Endodermal cell (in vitro differentiated cells): Measurements from ENCODE around the gene XYLT1. TPM values are rescaled to one million over a fixed set of nuclear protein-coding genes. Genes with fewer than 3 reads are reported as not detected.

Source experiments
- DNase-seq: peaks from one replicate; pipeline ENCODE4 v3.0.0-alpha.2; 2017
- H3K27ac ChIP-seq: 2 replicates; pipeline ENCODE4 v1.5.1; 2013; ENCODE audit warnings: mild to moderate bottlenecking, low read depth, low read length, moderate library complexity
- H3K27me3 ChIP-seq: 2 replicates; pipeline ENCODE4 v1.6.1; 2013; ENCODE audit warnings: mild to moderate bottlenecking, low read length, moderate library complexity; ENCODE audit not compliant: insufficient read depth, control insufficient read depth, poor library complexity, severe bottlenecking
- H3K36me3 ChIP-seq: 2 replicates; pipeline ENCODE4 v1.7.0; 2013; ENCODE audit warnings: mild to moderate bottlenecking, low read length, moderate library complexity; ENCODE audit not compliant: control insufficient read depth, insufficient read depth
- H3K4me1 ChIP-seq: one replicate; pipeline ENCODE4 v1.7.0; 2013; ENCODE audit warnings: low read length; ENCODE audit not compliant: control insufficient read depth, insufficient read depth
- H3K4me3 ChIP-seq: 2 replicates; pipeline ENCODE4 v1.5.1; 2013; ENCODE audit warnings: mild to moderate bottlenecking, low read length, moderate library complexity
- H3K9ac ChIP-seq: 2 replicates; pipeline ENCODE4 v1.6.1; 2013; ENCODE audit warnings: mild to moderate bottlenecking, low read length, moderate library complexity; ENCODE audit not compliant: poor library complexity, severe bottlenecking; ENCODE audit errors: extremely low read depth
- H3K9me3 ChIP-seq: 2 replicates; pipeline ENCODE4 v1.6.1; 2013; ENCODE audit warnings: mild to moderate bottlenecking, low read length, moderate library complexity; ENCODE audit not compliant: control insufficient read depth
- H3K27ac Mint-ChIP-seq: 2 replicates; pipeline ENCODE4 v1.8.0; 2020; ENCODE audit warnings: mixed read lengths
- H3K27me3 Mint-ChIP-seq: 2 replicates; pipeline ENCODE4 v1.8.0; 2021; ENCODE audit warnings: mild to moderate bottlenecking, mixed read lengths; ENCODE audit not compliant: insufficient read depth
- H3K36me3 Mint-ChIP-seq: 2 replicates; pipeline ENCODE4 v1.8.0; 2020; ENCODE audit warnings: low read depth, mixed read lengths
- H3K4me1 Mint-ChIP-seq: 2 replicates; pipeline ENCODE4 v1.8.0; 2020; ENCODE audit warnings: mixed read lengths
- H3K4me3 Mint-ChIP-seq: 2 replicates; pipeline ENCODE4 v1.8.0; 2020; ENCODE audit warnings: mild to moderate bottlenecking, moderate library complexity, mixed read lengths
- H3K9me3 Mint-ChIP-seq: 2 replicates; pipeline ENCODE4 v1.8.0; 2020; ENCODE audit warnings: mild to moderate bottlenecking, mixed read lengths
- WGBS, 2 experiments: methylation state at CpG; one replicate each; pipeline versions ENCODE4 v1.1.5 to v1.1.7; 2013; ENCODE audit warnings: missing lambda C conversion rate in 2 of 2, mixed read lengths in 1 of 2; ENCODE audit not compliant: insufficient coverage in 1 of 2, insufficient read length in 1 of 2; 5-methylcytosine and 5-hydroxymethylcytosine counted together
- total RNA-seq, 2 donors: library from RNA; stranded (reverse); fragmentation: NEBNext Ultra II Directional in 1 of 2; extraction: Animal tissue kit (Norgen Biotek cat#: 25700) in 1 of 2; gene quantifications; 2 replicates in 1 of 2; 3 replicates in 1 of 2; pipeline ENCODE4 v1.2.1, GENCODE V29; 2021
- TF ChIP-seq, protein P1 (sequence below): fragments of 200-600 bp; sonication (generic); conservative IDR thresholded peaks from 2 replicates; pipeline ENCODE4 v1.5.0; 2021; ENCODE audit warnings: antibody characterized with exemption, mild to moderate bottlenecking

The XYLT1 gene
- total RNA-seq, 2 donors from 2014 or later: 26.8 to 28.5 TPM

DNA sequence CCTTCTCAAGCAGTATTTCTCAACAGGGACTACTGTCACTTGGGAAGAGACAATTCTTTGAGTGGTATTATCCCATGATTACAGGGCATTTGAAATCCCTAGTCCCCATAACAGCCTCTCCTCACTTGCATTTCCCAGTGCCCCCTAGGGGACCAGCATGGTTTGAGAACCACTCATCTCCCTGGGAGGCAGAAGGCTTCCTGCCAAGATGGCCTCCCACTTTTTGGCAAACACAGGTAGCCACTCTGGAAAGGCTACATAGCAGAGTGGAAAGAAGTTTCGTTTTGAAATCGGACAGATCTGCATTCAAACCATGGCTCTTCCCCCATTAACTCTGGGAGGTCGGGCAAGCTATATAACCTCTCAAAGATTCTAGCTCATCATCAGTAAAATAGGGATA, 256.8 kb downstream of the XYLT1 start:
- Mint-ChIP-seq H3K27me3 (no peaks in the 10 kb centered on the region), H3K9me3 (peaks cover 2% of the 10 kb centered on the region), H3K4me1 (no peaks in the 10 kb centered on the region), H3K36me3 (peaks cover 10% of the 10 kb centered on the region), H3K4me3 (no peak overlapping the region), H3K27ac (no peak overlapping the region)
- Histone ChIP-seq H3K27me3 (no peaks in the 10 kb centered on the region), H3K4me1 (no peaks in the 10 kb centered on the region), H3K4me3 (no peak overlapping the region), H3K27ac (no peak overlapping the region), H3K9ac (no peak overlapping the region), H3K9me3 (peaks cover 9% of the 10 kb centered on the region), H3K36me3 (no peaks in the 10 kb centered on the region)
- no peak for DNase-seq
- 93% methylated on average over 3 of the region's 3 CpGs; no CpG with 5 or more reads in 1 of the 2 experiments for WGBS, 2 experiments
- TF ChIP-seq, protein P1, sequence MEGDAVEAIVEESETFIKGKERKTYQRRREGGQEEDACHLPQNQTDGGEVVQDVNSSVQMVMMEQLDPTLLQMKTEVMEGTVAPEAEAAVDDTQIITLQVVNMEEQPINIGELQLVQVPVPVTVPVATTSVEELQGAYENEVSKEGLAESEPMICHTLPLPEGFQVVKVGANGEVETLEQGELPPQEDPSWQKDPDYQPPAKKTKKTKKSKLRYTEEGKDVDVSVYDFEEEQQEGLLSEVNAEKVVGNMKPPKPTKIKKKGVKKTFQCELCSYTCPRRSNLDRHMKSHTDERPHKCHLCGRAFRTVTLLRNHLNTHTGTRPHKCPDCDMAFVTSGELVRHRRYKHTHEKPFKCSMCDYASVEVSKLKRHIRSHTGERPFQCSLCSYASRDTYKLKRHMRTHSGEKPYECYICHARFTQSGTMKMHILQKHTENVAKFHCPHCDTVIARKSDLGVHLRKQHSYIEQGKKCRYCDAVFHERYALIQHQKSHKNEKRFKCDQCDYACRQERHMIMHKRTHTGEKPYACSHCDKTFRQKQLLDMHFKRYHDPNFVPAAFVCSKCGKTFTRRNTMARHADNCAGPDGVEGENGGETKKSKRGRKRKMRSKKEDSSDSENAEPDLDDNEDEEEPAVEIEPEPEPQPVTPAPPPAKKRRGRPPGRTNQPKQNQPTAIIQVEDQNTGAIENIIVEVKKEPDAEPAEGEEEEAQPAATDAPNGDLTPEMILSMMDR: no peak

DNA sequence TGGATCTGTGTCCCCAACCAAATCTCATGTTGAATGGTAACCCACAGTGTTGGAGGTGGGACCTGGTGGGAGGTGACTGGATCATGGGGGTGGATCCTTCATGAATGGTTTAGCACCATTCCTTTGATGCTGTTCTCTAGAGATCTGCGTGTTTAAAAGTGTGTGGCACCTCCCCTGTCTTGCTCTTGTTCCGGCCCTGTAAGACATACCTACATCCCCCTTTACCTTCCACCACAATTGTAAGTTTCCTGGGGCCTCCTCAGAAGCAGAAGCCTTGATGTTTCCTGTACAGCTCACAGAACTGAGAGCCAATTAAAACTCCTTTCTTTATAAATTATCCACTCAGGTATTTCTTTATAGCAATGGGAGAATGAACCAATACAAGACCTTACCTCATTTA, 257.7 kb downstream of the XYLT1 start:
- H3K4me3 ChIP-seq: no peak overlapping the region
- H3K9me3 ChIP-seq: peaks cover 9% of the 10 kb centered on the region
- DNase-seq: no peak
- H3K4me1 Mint-ChIP-seq: no peaks in the 10 kb centered on the region
- TF ChIP-seq, protein P1: no peak
- no peak overlapping the region for H3K4me3 Mint-ChIP-seq
- no peaks in the 10 kb centered on the region for H3K36me3 ChIP-seq
- H3K27me3 ChIP-seq: no peaks in the 10 kb centered on the region
- H3K36me3 Mint-ChIP-seq: peaks cover 10% of the 10 kb centered on the region
- peaks cover 2% of the 10 kb centered on the region for H3K9me3 Mint-ChIP-seq
- H3K27ac ChIP-seq: no peak overlapping the region
- H3K4me1 ChIP-seq: no peaks in the 10 kb centered on the region
- WGBS, 2 experiments: 96 to 100% methylated on average over 2 of the region's 2 CpGs
- H3K9ac ChIP-seq: no peak overlapping the region
- no peaks in the 10 kb centered on the region for H3K27me3 Mint-ChIP-seq
- H3K27ac Mint-ChIP-seq: no peak overlapping the region

DNA sequence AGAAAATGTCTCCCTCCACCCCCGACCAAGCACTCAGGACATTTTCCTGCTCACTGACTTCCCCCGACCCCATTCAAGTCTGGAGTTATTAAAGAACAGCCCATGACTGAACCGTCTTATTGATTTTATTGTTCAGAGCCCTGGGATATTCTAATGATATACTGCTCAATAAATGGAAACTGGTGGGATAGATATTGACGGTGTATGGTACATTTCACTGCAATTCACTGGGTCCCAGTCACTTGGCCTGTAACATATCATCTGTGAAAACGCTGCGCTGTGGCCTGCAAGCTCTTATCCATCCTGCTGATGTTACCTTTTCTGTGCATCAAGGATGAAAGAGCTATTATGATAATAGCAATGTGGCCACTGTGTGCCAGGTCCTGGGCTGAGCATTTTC, 258.2 kb downstream of the XYLT1 start:
- Histone ChIP-seq H3K36me3 (no peaks in the 10 kb centered on the region), H3K9ac (no peak overlapping the region), H3K27me3 (no peaks in the 10 kb centered on the region), H3K4me1 (no peaks in the 10 kb centered on the region), H3K27ac (no peak overlapping the region), H3K4me3 (no peak overlapping the region), H3K9me3 (peaks cover 9% of the 10 kb centered on the region)
- Mint-ChIP-seq H3K36me3 (peaks cover 10% of the 10 kb centered on the region), H3K4me3 (no peak overlapping the region), H3K27ac (no peak overlapping the region), H3K4me1 (no peaks in the 10 kb centered on the region), H3K27me3 (no peaks in the 10 kb centered on the region), H3K9me3 (peaks cover 2% of the 10 kb centered on the region)
- TF ChIP-seq, protein P1: no peak
- 92 to 100% methylated on average over 5 to 6 of the region's 6 CpGs for WGBS, 2 experiments
- no peak for DNase-seq
